Activated CD4-positive, alpha-beta T cell treated with anti-CD3 and anti-CD28 coated beads, Interleukin-2, amount 50 U/mL, for 48 hours (primary cell): ENCODE results near the gene PPM1F.

ENCODE experiments used
- DNase-seq, 2 experiments: peaks; one replicate each; pipeline ENCODE4 v3.0.0-alpha.2; 2020

Gene PPM1F

GRCh38 chr22:21952586-21953571, at the start of gene PPM1F:
Gene PPM1F (minus strand): TSS chr22:21952848. CDS start chr22:21946048, 6,800 bp downstream.
- peak; percentile 88 to 89 for DNase-seq

- no peak for DNase-seq
Observed at GRCh38 chr22:22001664-22002525, 49.2 kb upstream of the PPM1F start.

- no peak for DNase-seq
Observed at GRCh38 chr22:21998595-21999247, 46.1 kb upstream of the PPM1F start.

- no peak for DNase-seq
Observed at GRCh38 chr22:21996175-21996720, 43.6 kb upstream of the PPM1F start.

GRCh38 chr22:21995660-21996059, 43.0 kb upstream of the PPM1F start:
- no peak for DNase-seq

- no peak for DNase-seq
Observed at GRCh38 chr22:21994881-21995444, 42.3 kb upstream of the PPM1F start.

- no peak for DNase-seq
Observed at GRCh38 chr22:21992593-21993237, 40.1 kb upstream of the PPM1F start.

- DNase-seq = no peak
Observed at GRCh38 chr22:21991774-21992173, 39.1 kb upstream of the PPM1F start.

- no peak for DNase-seq
Observed at GRCh38 chr22:21991304-21991596, 38.6 kb upstream of the PPM1F start.

GRCh38 chr22:21990445-21991303, 38.0 kb upstream of the PPM1F start:
- DNase-seq = no peak

- DNase-seq = no peak
Observed at GRCh38 chr22:21989049-21989448, 36.4 kb upstream of the PPM1F start.

- no peak for DNase-seq
Observed at GRCh38 chr22:21985214-21985613, 32.6 kb upstream of the PPM1F start.

GRCh38 chr22:21984793-21985192, 32.1 kb upstream of the PPM1F start:
- DNase-seq = peak in 1 of 2 experiments; percentile 14

- DNase-seq = peak; percentile 88 to 90
Observed at GRCh38 chr22:21982338-21982965, 29.8 kb upstream of the PPM1F start, which contains the start of gene TOP3B. Gene TOP3B (minus strand): TSS chr22:21982787. CDS start chr22:21975709, 7,078 bp downstream.

- no peak for DNase-seq
Observed at GRCh38 chr22:21981874-21982273, 29.2 kb upstream of the PPM1F start.

GRCh38 chr22:21980547-21980946, 27.9 kb upstream of the PPM1F start:
- DNase-seq = no peak

GRCh38 chr22:21978564-21979386, 26.1 kb upstream of the PPM1F start:
- no peak for DNase-seq

- no peak for DNase-seq
Observed at GRCh38 chr22:21977814-21978213, 25.2 kb upstream of the PPM1F start.

GRCh38 chr22:21975854-21976345, 23.3 kb upstream of the PPM1F start:
- DNase-seq = no peak
